Liver (tissue), 9 donors: Measurements from ENCODE around the gene BTG3. TPM values are rescaled to one million over a fixed set of nuclear protein-coding genes. Genes with fewer than 3 reads are reported as not detected.

ENCODE experiments used
- DNase-seq: peaks from one replicate; pipeline ENCODE4 v3.0.0-alpha.2; 2017; ENCODE audit warnings: low spot score
- H3K27ac ChIP-seq, 2 donors: one replicate each; pipeline ENCODE4 v1.7.0; 2013; ENCODE audit warnings: inconsistent platforms in 2 of 2, low read length in 2 of 2, control low read depth in 1 of 2, low read depth in 1 of 2, mild to moderate bottlenecking in 1 of 2
- H3K27me3 ChIP-seq, 4 donors: one replicate each; pipeline versions ENCODE4 v1.6.1 to v1.7.0; 2013; ENCODE audit warnings: low read length in 3 of 4, inconsistent platforms in 1 of 4, mild to moderate bottlenecking in 1 of 4, moderate library complexity in 1 of 4; ENCODE audit not compliant: control insufficient read depth in 4 of 4, insufficient read depth in 4 of 4
- H3K36me3 ChIP-seq, 4 donors: one replicate each; pipeline versions ENCODE4 v1.6.1 to v1.7.0; 2013; ENCODE audit warnings: low read length in 3 of 4, mild to moderate bottlenecking in 3 of 4, low read depth in 1 of 4, moderate library complexity in 1 of 4; ENCODE audit not compliant: control insufficient read depth in 4 of 4, insufficient read depth in 3 of 4
- H3K4me1 ChIP-seq, 4 donors: one replicate each; pipeline versions ENCODE4 v1.6.1 to v1.7.0; 2013; ENCODE audit warnings: low read length in 3 of 4, mild to moderate bottlenecking in 3 of 4, moderate library complexity in 1 of 4; ENCODE audit not compliant: control insufficient read depth in 4 of 4, insufficient read depth in 4 of 4
- H3K4me3 ChIP-seq, 3 donors: one replicate each; pipeline versions ENCODE4 v1.6.1 to v1.7.0; 2013; ENCODE audit warnings: low read length in 3 of 3, control low read depth in 1 of 3, low read depth in 1 of 3, mild to moderate bottlenecking in 1 of 3
- H3K9ac ChIP-seq, 2 donors: one replicate each; pipeline ENCODE4 v1.7.0; 2013; ENCODE audit warnings: low read length in 2 of 2, mild to moderate bottlenecking in 2 of 2, moderate library complexity in 2 of 2, control low read depth in 1 of 2, low read depth in 1 of 2
- H3K9me3 ChIP-seq, 4 donors: one replicate each; pipeline versions ENCODE4 v1.6.1 to v1.7.0; 2013; ENCODE audit warnings: low read length in 3 of 4; ENCODE audit not compliant: control insufficient read depth in 4 of 4
- ATF3 ChIP-seq: IDR thresholded peaks from 2 replicates; pipeline ENCODE4 v1.6.1; 2016; ENCODE audit warnings: antibody characterized with exemption
- EGR1 ChIP-seq, 2 donors: IDR thresholded peaks; 2 replicates each; pipeline ENCODE4 v1.6.1; 2016 to 2018; ENCODE audit warnings: antibody characterized with exemption in 2 of 2, low read depth in 2 of 2
- FOXA2 ChIP-seq: IDR thresholded peaks from 2 replicates; pipeline ENCODE4 v1.6.1; 2016; ENCODE audit warnings: antibody characterized with exemption
- GABPA ChIP-seq, 2 donors: IDR thresholded peaks in 1 of 2; conservative IDR thresholded peaks in 1 of 2; 2 replicates each; pipeline ENCODE4 v1.6.1; 2016; ENCODE audit warnings: antibody characterized with exemption in 2 of 2, mild to moderate bottlenecking in 1 of 2, moderate library complexity in 1 of 2
- HNF4A ChIP-seq, 2 donors: conservative IDR thresholded peaks; 2 replicates each; pipeline ENCODE4 v1.6.1; 2016; ENCODE audit warnings: antibody characterized with exemption in 2 of 2, mild to moderate bottlenecking in 2 of 2
- HNF4G ChIP-seq: IDR thresholded peaks from 2 replicates; pipeline ENCODE4 v1.6.1; 2016; ENCODE audit warnings: antibody characterized with exemption
- JUND ChIP-seq, 2 donors: IDR thresholded peaks; 2 replicates each; pipeline ENCODE4 v1.6.1; 2016; ENCODE audit warnings: antibody characterized with exemption in 2 of 2
- MAX ChIP-seq: IDR thresholded peaks from 2 replicates; pipeline ENCODE4 v1.6.1; 2016; ENCODE audit warnings: antibody characterized with exemption
- RAD21 ChIP-seq, 2 donors: IDR thresholded peaks; 2 replicates each; pipeline ENCODE4 v1.6.1; 2016; ENCODE audit warnings: antibody characterized with exemption in 2 of 2, mild to moderate bottlenecking in 2 of 2
- REST ChIP-seq: IDR thresholded peaks from 2 replicates; pipeline ENCODE4 v1.6.1; 2016; ENCODE audit warnings: antibody characterized with exemption, mild to moderate bottlenecking
- RXRA ChIP-seq, 2 donors: IDR thresholded peaks; 2 replicates each; pipeline ENCODE4 v1.6.1; 2017 to 2018; ENCODE audit warnings: antibody characterized with exemption in 2 of 2, mild to moderate bottlenecking in 1 of 2
- YY1 ChIP-seq: IDR thresholded peaks from 2 replicates; pipeline ENCODE4 v1.6.1; 2016; ENCODE audit warnings: antibody characterized with exemption, mild to moderate bottlenecking
- ZBTB33 ChIP-seq: IDR thresholded peaks from 2 replicates; pipeline ENCODE4 v1.6.1; 2016; ENCODE audit warnings: antibody characterized with exemption
- WGBS: extraction: QIAGEN DNeasy Blood & Tissue Kit; methylation state at CpG from one replicate; pipeline ENCODE4 v1.1.7; 2013; 5-methylcytosine and 5-hydroxymethylcytosine counted together
- polyA plus RNA-seq, 2 donors: library from polyadenylated mRNA; stranded (reverse) in 1 of 2; unstranded in 1 of 2; fragments of 200-250 nt in 1 of 2; fragments of >200 nt in 1 of 2; fragmentation: Nextera tagmentation in 1 of 2; extraction: Ambion mirVana in 1 of 2; gene quantifications; one replicate each; pipeline versions ENCODE4 v1.2.1 to v1.2.3, GENCODE V29; 2013 to 2015
- total RNA-seq, 2 donors: library from RNA; depleted of rRNA; stranded (reverse); fragments of >200 nt; gene quantifications; one replicate each; pipeline ENCODE4 v1.2.3, GENCODE V29; 2014
- donor health status: healthy.
- donor health status: healthy.
- donor health status: healthy.
- donor health status: healthy.
- donor health status: healthy.

Gene BTG3
- total and polyA plus RNA-seq, 4 donors: 4.1 to 25.5 (median 5.5) TPM

- no peak for TF ChIP-seq HNF4G
Observed at GRCh38 chr21:17609681-17610080, 3.0 kb downstream of the BTG3 start (continued).

- no peaks in the 10 kb centered on the region for H3K9me3 ChIP-seq
- no peak for DNase-seq
- no peaks in the 10 kb centered on the region for H3K27me3 ChIP-seq
- H3K4me3 ChIP-seq: no peak overlapping the region
- TF ChIP-seq EGR1 (IDR thresholded peaks at IDR 0.05; ENCODE audit: low read depth in 2 of 2) (no peak), HNF4G (no peak), GABPA (IDR thresholded peaks at IDR 0.05 in 1 of 2, conservative IDR thresholded peaks at IDR 0.05 in 1 of 2) (no peak), FOXA2 (no peak)
- H3K27ac ChIP-seq: no peak overlapping the region
- H3K36me3 ChIP-seq: peaks cover 0 to 12% (median 9%) of the 10 kb centered on the region in 4 donors
- H3K9ac ChIP-seq: peak overlapping the region in 1 of 2 donors; percentile 2
- H3K4me1 ChIP-seq: peaks cover 0 to 15% (median 4%) of the 10 kb centered on the region in 4 donors
- WGBS: 88% methylated on average over 2 of the region's 2 CpGs
Observed at GRCh38 chr21:17607684-17608083, 5.0 kb downstream of the BTG3 start.

GRCh38 chr21:17602874-17603273 is 9.8 kb downstream of the BTG3 start:
- 88% methylated on average over 3 of the region's 3 CpGs for WGBS
- H3K4me3 ChIP-seq: no peak overlapping the region
- H3K27ac ChIP-seq: no peak overlapping the region
- H3K4me1 ChIP-seq: no peaks in the 10 kb centered on the region
- no peak for DNase-seq
- TF ChIP-seq JUND (IDR thresholded peaks at IDR 0.05): no peak
- TF ChIP-seq HNF4A (conservative IDR thresholded peaks at IDR 0.05): no peak
- TF ChIP-seq ZBTB33: no peak
- TF ChIP-seq RXRA (IDR thresholded peaks at IDR 0.05): no peak
- TF ChIP-seq EGR1 (IDR thresholded peaks at IDR 0.05; ENCODE audit: low read depth in 2 of 2): no peak
- TF ChIP-seq MAX: no peak
- no peak for TF ChIP-seq ATF3
- TF ChIP-seq FOXA2: no peak
- H3K27me3 ChIP-seq: no peaks in the 10 kb centered on the region
- no peak overlapping the region for H3K9ac ChIP-seq
- peaks cover 1 to 15% (median 13%) of the 10 kb centered on the region in 4 donors for H3K36me3 ChIP-seq
- no peaks in the 10 kb centered on the region for H3K9me3 ChIP-seq

- no peaks in the 10 kb centered on the region for H3K4me1 ChIP-seq
- H3K9ac ChIP-seq: no peak overlapping the region
- H3K36me3 ChIP-seq: peaks cover 3 to 10% (median 6%) of the 10 kb centered on the region in 4 donors
- H3K27ac ChIP-seq: no peak overlapping the region
- H3K4me3 ChIP-seq: no peak overlapping the region
- DNase-seq: no peak
- H3K9me3 ChIP-seq: no peaks in the 10 kb centered on the region
- TF ChIP-seq GABPA (IDR thresholded peaks at IDR 0.05 in 1 of 2, conservative IDR thresholded peaks at IDR 0.05 in 1 of 2) (no peak), MAX (no peak), JUND (IDR thresholded peaks at IDR 0.05) (no peak), RAD21 (IDR thresholded peaks at IDR 0.05) (no peak), HNF4G (no peak), REST (no peak), YY1 (no peak), HNF4A (conservative IDR thresholded peaks at IDR 0.05) (no peak), ATF3 (no peak)
- no peaks in the 10 kb centered on the region for H3K27me3 ChIP-seq
- WGBS: 87% methylated on average over 3 of the region's 3 CpGs
Observed at GRCh38 chr21:17598437-17598836, 14.3 kb downstream of the BTG3 start.
